Measurements from ENCODE around the gene ERG28. TPM values are rescaled to one million over a fixed set of nuclear protein-coding genes. Genes with fewer than 3 reads are reported as not detected.

Gene ERG28
- total RNA-seq, 1 donor from 2014 or later: 38.9 TPM

DNA sequence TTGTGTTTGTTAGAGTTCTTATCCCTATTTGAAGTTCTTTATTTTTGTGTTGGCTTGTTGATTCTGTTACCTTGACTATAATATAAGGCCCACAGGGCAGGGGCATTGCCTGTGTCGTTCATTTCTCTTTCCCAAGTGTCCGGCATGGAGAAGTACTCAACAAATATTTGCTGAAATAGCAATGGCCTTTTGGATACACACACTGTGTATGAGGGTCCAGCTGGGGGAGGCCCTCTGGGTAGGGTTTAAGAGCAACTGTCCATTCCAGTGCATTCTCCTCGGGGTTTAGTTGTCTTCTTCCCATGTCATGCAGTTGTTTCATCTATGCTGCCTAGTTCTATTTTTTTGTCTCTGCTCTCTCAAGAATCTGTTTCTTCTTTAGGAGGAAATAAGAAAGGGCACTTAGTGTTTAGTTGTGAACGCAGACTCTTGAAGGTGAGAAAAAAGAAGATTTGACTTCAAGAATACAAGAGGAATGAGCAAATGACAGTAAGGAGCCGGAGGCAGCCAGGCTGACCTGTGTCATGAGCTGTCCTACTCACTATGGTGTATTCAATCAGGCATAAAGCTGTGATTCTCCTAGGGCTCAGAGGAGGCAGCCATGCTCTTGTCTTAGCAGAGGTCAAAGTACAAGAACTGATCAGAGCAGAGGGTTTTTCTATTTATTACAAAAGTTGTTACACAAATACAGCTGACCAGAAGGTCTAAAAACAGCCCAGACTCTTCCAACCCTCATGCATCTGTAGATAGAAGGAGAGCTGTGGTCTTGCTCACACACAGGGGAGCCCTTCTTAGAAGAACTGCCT, 10.2 kb downstream of the ERG28 start:
- Mint-ChIP-seq H3K9me3 (no peaks in the 10 kb centered on the region), H3K36me3 (ENCODE audit: low read depth) (peaks cover 23% of the 10 kb centered on the region), H3K4me3 (no peak overlapping the region), H3K4me1 (peaks cover 9% of the 10 kb centered on the region), H3K27ac (ENCODE audit: unreplicated experiment) (no peak overlapping the region), H3K27me3 (ENCODE audit: low read depth) (no peaks in the 10 kb centered on the region)
- TF ChIP-seq, protein P1, sequence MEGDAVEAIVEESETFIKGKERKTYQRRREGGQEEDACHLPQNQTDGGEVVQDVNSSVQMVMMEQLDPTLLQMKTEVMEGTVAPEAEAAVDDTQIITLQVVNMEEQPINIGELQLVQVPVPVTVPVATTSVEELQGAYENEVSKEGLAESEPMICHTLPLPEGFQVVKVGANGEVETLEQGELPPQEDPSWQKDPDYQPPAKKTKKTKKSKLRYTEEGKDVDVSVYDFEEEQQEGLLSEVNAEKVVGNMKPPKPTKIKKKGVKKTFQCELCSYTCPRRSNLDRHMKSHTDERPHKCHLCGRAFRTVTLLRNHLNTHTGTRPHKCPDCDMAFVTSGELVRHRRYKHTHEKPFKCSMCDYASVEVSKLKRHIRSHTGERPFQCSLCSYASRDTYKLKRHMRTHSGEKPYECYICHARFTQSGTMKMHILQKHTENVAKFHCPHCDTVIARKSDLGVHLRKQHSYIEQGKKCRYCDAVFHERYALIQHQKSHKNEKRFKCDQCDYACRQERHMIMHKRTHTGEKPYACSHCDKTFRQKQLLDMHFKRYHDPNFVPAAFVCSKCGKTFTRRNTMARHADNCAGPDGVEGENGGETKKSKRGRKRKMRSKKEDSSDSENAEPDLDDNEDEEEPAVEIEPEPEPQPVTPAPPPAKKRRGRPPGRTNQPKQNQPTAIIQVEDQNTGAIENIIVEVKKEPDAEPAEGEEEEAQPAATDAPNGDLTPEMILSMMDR (conservative IDR thresholded peaks at IDR 0.05): no peak
- DNase-seq (ENCODE audit: low read depth, low spot score): no peak

DNA sequence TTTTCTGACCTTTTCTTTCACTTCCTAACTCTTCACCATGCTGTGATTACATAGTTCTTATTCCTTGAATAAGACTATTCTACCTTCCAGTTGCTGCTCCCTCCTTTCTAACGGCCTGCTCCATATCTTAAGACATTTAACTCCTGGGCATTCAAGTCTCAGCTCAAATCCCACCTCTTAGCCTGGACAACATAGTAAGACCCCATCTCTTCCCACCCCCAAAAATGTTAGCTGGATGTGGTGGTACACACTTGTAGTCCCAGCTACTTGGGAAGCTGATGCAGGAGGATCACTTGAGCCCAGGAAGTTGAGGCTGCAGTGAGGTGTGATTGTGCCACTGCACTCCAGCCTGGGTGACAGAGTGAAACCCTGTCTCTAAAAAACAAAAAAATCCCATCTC, 10.9 kb downstream of the ERG28 start:
- Mint-ChIP-seq H3K4me3 (no peak overlapping the region), H3K4me1 (peaks cover 9% of the 10 kb centered on the region), H3K36me3 (ENCODE audit: low read depth) (peaks cover 23% of the 10 kb centered on the region), H3K9me3 (no peaks in the 10 kb centered on the region), H3K27ac (ENCODE audit: unreplicated experiment) (peak overlapping the region; percentile 43), H3K27me3 (ENCODE audit: low read depth) (no peaks in the 10 kb centered on the region)
- TF ChIP-seq, protein P1 (conservative IDR thresholded peaks at IDR 0.05): no peak
- DNase-seq (ENCODE audit: low read depth, low spot score): no peak

DNA sequence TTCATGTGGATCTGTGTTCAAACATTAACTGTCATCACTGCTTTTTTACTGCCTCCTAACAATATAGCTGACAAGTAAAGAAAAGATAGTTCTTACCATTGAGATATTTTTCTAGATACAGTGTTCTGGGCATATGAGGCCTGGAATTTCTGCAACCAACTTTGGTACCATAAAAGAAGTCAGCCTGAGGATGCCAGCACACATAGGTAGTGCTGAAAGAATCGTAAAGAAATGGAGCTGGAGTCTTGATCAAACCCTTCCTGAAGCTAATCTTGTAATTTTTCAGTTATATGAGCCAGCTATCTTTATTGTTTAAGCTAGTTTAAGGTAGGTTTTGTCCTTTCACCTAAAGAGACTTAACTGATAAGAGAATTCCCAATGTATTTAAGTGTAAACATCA, 11.3 kb downstream of the ERG28 start:
- H3K4me3 Mint-ChIP-seq: no peak overlapping the region
- peaks cover 23% of the 10 kb centered on the region for H3K36me3 Mint-ChIP-seq (ENCODE audit: low read depth)
- DNase-seq (ENCODE audit: low read depth, low spot score): no peak
- no peaks in the 10 kb centered on the region for H3K27me3 Mint-ChIP-seq (ENCODE audit: low read depth)
- H3K4me1 Mint-ChIP-seq: peaks cover 9% of the 10 kb centered on the region
- H3K9me3 Mint-ChIP-seq: no peaks in the 10 kb centered on the region
- no peak overlapping the region for H3K27ac Mint-ChIP-seq (ENCODE audit: unreplicated experiment)
- TF ChIP-seq, protein P1 (conservative IDR thresholded peaks at IDR 0.05): no peak

DNA sequence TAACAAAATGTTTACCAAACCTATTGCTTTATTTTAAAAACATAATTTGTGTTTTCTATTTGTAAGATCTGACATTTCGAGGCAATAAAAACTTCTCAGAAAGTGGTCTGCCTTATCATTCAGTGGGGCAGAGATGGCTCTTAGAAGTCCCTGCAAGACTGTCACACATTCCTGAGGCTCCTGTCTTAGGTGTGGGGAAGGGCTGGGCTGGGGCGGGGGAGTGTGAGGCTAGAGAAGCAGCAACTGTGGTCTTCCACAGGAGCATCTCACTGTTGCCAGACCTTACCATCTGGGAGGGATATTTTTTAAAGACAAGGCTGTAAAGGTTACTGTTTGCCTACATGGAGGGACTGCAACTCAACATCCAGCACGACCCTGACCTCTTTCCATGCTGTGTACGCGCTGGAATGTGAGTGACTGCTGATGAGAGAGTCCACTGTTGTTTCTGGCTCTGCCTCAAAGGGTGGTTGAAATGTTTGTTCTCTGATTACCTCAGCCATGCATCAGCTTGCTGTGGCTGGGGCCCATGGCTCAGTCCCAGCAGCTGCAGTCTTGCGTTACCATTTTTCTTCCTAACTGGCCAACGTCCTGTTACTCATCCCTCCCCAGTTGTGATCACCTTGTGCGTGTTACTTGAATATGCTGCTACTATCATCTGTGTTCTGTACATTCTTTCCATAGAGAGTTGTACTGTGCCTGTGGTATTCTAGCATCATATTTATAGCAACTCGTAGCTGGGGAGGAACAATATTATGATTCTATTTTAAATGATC, 12.4 kb downstream of the ERG28 start:
- peaks cover 21% of the 10 kb centered on the region for H3K36me3 Mint-ChIP-seq (ENCODE audit: low read depth)
- no peak overlapping the region for H3K4me3 Mint-ChIP-seq
- TF ChIP-seq, protein P1 (conservative IDR thresholded peaks at IDR 0.05): no peak
- no peak overlapping the region for H3K27ac Mint-ChIP-seq (ENCODE audit: unreplicated experiment)
- peaks cover 6% of the 10 kb centered on the region for H3K4me1 Mint-ChIP-seq
- no peak for DNase-seq (ENCODE audit: low read depth, low spot score)
- H3K27me3 Mint-ChIP-seq (ENCODE audit: low read depth): no peaks in the 10 kb centered on the region
- no peaks in the 10 kb centered on the region for H3K9me3 Mint-ChIP-seq

DNA sequence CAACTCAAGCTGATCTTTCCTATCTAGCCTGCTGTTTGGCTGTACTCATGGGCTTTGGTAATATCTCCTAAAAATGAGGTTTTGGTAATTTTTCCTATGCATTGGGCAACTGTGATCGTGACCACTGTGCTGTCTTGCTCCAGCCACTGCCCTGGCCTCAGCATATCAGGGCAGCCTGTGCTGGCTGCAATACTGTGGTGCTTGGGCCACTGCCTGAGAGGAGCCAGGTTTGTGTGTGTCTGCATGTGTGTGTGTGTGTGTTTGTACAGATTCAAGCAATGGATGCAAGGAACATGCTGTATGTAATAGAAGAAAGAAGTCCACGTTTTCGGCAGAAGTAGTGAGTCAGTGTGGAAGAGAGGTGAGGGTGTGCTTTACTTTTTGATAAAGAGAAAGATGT, 13.0 kb downstream of the ERG28 start:
- H3K27ac Mint-ChIP-seq (ENCODE audit: unreplicated experiment): peak overlapping the region; percentile 41
- H3K9me3 Mint-ChIP-seq: no peaks in the 10 kb centered on the region

More for the DNA sequence above, 13.0 kb downstream of the ERG28 start:
- peaks cover 21% of the 10 kb centered on the region for H3K36me3 Mint-ChIP-seq (ENCODE audit: low read depth)
- H3K4me1 Mint-ChIP-seq: peaks cover 6% of the 10 kb centered on the region
- no peaks in the 10 kb centered on the region for H3K27me3 Mint-ChIP-seq (ENCODE audit: low read depth)
- H3K4me3 Mint-ChIP-seq: no peak overlapping the region
- no peak for DNase-seq (ENCODE audit: low read depth, low spot score)
- TF ChIP-seq, protein P1 (conservative IDR thresholded peaks at IDR 0.05): no peak
